AG09319 (cell line): Measurements from ENCODE around the gene MRGPRD.

Experiments
- DNase-seq: peaks from one replicate; pipeline ENCODE4 v3.0.0-alpha.2; 2010; ENCODE audit warnings: low read depth; ENCODE audit errors: extremely low read depth
- CTCF ChIP-seq: IDR thresholded peaks from 2 replicates; pipeline ENCODE4 v1.5.1; 2011; ENCODE audit warnings: low read depth, mild to moderate bottlenecking, inconsistent platforms, low read length, moderate library complexity

Gene MRGPRD

DNA sequence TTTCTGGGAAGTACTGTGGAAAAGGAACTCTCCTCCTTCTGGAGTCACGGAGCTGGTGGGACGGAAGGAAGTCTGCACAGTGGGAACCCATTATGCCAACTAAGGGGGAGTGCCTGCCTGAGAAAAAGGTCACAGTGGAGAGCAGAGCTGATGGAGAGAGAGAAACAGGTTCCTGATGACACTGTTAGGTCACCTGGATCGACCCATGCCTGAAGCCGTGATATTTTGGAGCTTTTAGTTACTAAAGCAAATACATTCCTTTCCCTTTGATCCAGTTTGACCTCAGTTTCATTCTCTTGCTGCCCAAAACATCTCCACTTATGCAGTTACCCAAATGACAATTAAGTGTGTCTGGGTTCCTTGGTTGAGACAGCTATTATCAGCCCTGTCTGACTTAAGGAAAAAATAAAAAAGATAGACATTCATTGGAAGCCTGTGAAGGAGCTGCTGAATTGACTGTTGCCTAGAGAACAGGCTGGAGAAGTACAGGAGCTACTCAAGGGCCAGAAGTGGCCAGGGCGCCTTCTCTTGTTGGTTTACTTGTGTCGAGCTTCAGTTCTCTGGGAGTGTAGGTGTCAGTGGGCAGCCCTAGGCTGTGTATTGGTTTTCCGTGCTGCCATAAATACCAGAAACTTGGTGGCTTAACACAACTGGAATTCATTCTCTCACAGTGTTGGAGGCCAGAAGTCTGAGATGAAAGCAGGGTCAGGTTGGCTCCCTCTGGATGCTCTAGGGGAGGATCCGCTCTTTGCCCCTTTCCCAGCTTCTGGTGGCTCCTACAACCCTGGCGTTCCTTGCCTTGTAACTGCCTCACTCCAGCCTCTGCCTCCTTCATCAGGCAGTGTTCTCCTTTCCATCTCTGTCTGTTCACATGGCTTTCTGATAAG is 13.6 kb downstream of the MRGPRD start:
- no peak for TF ChIP-seq CTCF

DNA sequence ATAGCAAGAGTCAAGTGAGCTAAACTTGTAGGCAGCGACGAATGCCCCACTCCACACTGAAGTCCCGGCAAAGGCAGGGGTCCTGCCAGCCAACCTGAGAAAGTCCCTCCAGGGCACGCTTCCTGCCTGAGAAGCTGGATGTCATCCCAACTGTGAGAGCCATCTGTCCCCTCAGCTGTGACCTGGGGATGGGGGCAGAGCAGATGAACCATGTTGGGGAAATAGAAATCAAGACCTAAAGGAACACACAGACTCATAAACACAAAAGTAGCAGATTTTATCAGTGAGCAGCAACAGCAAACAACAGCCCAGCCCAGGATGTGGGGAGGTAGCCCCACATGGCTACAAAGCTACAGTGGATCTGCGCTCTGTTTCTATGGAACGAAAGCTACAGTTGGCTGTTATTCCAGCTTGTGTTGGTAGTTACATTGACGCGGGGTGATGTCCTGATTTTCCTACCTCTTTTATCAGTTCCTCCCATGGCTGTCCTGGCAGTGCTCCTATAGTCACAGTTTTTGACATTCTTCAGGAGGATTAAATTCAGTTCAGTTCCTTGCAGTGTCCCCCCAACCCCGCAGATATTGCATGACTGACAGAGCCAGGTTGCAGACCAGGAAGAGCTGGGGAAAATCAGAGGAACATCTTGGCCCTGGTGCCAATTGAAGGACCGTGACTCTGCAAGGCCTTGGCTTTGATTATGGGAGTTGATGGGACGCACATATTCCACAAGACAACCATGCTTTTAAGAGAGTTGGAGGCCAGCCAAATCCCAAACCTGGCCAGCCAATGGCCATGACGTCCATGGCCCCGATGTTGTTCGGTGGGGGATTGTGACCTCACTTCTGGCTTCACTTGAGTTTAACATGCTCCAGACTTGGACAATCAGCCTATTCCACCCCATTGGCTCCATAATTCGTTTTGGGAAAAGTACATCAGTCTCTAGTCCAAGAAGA is 14.6 kb downstream of the MRGPRD start:
- TF ChIP-seq CTCF: no peak
- no peak for DNase-seq

More for the DNA sequence above, 13.6 kb downstream of the MRGPRD start:
- DNase-seq: no peak

GRCh38 chr11:68963779-68964178 is 17.0 kb downstream of the MRGPRD start:
- no peak for TF ChIP-seq CTCF
- DNase-seq: no peak

- TF ChIP-seq CTCF: no peak; the same call in 1 of the 2 replicates
- no peak for DNase-seq
Observed at GRCh38 chr11:68962527-68963250, 18.1 kb downstream of the MRGPRD start.

- no peak for DNase-seq
- no peak for TF ChIP-seq CTCF
Observed at GRCh38 chr11:68961245-68961644, 19.5 kb downstream of the MRGPRD start.

DNA sequence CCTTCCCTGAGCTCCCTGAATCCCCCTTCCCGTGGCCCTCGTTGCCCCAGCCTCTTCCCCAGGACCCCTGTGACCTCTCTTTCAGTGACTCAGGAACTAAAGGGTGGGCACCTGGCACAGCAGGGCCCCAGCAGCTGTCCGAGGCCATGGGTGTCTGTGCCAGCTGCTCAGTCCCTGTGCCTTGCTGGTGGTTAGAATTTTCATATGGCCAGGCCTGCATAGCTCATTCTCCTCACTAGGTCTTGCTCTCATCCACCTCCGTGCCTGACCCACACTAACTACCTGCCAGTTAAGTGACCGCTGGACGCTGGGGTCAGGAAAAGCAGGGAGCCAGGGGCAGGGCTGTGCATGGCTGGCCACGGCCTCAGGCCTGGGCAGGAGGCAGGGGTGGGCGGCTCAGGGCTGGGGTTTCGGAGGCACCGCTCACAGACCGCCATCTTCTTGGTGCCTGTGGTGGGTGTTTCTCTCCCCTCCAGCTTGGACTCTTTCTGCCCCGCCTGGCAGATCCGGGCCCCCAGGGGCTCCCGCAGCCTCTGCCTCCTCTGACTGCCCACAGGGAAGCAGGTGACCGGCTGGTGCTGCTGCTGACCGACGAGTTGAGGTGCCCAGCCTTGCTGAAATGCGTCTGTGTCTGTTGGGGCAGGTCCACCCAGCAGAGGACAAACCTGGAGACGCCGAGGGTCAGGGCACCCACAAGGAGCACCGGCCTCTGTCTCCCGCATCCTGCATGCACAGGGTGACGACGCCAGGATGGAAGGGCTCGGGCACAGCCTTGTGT is 20.3 kb downstream of the MRGPRD start:
- DNase-seq: no peak
- TF ChIP-seq CTCF: no peak
